H4 (cell line): ENCODE data around the gene FAM13A. TPM values are rescaled to one million over a fixed set of nuclear protein-coding genes. Genes with fewer than 3 reads are reported as not detected.
A peak's percentile ranks its signal among the peaks of the same experiment; 100 is the strongest.
"Not testable (repeated sequence)": the region's sequence is repeated elsewhere in the genome, so short reads cannot be mapped to it uniquely, and the experiment has no call there.

Experiments used
- DNase-seq: peaks from one replicate; pipeline ENCODE4 v3.0.0-alpha.2; 2015; ENCODE audit warnings: low spot score
- total RNA-seq: library from RNA; depleted of rRNA; stranded (reverse); fragments of >200 nt; shearing (Covaris generic); gene quantifications from 2 replicates; pipeline ENCODE4 v1.2.3, GENCODE V29; 2014

FAM13A gene
- total RNA-seq, 1 experiment from 2014 or later, result 17.1 TPM

DNA sequence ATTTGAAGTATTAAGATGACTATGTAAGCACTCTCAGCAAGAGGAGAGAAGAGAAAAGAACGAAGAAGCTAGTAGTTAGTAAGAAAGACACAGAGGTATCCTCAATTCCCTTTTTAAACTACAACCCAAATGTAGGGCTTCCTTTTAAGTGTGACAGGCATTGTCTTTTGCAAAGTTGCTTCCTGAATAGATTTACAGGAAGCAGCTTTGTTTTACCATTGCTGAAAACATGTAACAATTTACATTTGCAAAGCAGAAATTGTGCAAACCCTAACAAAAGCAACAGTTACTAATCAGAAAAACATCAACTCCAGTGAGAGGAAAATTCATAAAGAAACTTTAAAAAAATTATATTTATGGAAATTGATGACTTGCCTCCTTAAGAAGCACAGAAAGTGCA is 96.4 kb downstream of the FAM13A start:
- no peak for DNase-seq

- no peak for DNase-seq
Observed at GRCh38 chr4:88958080-88958479, 98.9 kb downstream of the FAM13A start.

DNA sequence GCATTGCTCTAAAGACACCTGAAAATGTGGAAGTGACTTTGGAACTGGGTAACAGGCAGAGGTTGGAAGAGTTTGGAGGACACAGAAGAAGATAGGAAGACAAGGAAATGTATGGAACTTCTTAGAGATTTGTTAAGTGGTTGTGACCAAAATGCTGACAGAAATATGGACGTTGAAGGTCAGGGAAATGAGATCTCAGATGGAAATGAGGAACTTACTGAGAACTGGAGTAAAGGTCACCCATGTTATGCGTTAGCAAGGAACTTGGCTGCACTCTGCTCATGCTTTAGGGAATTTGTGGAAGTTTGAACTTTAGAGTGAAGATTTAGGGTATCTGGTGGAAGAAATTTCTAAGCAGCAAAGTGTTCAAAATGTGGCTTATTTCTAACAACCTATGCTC is 99.4 kb downstream of the FAM13A start:
- no peak for DNase-seq

DNA sequence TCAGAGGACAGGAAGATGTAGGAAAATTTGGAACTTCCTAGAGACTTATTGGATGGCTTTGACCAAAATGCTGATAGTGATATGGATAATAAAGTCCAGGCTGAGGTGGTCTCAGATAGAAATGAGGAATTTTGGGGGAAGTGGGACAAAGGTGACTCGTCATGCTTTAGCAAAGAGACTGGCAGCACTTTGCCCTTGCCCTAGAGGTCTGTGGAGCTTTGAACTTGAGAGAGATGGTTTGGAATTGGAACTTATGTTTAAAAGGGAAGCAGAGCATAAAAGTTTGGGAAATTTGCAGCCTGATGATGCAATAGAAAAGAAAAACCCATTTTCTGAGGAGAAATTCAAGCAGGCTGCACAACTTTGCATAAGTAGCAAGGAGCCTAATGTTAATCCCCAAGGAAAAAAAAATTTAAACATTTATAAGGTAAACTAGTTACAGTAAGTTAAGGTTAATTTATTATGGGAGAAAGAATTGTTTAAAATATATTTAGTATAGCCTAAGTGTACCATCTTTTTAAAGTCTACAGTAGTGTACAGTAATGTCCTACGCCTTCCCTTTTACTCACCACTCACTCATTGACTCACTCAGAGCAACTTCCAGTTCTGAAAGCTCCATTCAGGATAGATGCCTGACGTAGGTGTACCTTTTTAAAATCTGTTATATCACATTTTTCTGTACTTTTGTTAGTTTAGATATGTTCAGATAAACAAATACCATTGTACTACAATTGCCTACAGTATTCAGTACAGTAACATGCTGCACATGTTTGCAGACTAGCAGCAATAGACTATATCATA is 101.2 kb downstream of the FAM13A start:
- no peak for DNase-seq

- DNase-seq, result no peak
Observed at GRCh38 chr4:88953400-88953799, 103.6 kb downstream of the FAM13A start.

- no peak for DNase-seq
Observed at GRCh38 chr4:88952081-88952480, 104.9 kb downstream of the FAM13A start.

GRCh38 chr4:88949605-88950004 is 107.4 kb downstream of the FAM13A start:
- DNase-seq, result no peak

DNA sequence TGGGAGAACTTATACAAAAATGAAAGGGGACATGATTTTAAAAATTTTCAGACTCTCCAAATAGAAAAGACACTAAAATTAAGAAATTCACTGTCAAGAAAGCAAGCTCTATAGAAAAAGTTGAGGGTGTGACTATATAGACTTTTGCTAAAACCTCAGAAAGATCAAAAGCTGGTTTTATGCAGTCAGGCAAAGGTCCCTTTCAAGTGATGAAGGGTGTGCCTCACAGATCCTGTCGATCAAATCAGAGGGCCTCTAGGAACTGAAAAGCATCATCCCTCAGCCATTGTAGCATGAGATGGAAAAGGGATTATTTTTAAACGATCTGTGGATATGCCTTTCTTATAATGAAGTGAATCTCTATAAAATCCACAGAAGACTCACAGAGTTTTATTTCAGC is 116.5 kb downstream of the FAM13A start:
- no peak for DNase-seq

- no peak for DNase-seq
Observed at GRCh38 chr4:88939697-88940096, 117.3 kb downstream of the FAM13A start.

DNA sequence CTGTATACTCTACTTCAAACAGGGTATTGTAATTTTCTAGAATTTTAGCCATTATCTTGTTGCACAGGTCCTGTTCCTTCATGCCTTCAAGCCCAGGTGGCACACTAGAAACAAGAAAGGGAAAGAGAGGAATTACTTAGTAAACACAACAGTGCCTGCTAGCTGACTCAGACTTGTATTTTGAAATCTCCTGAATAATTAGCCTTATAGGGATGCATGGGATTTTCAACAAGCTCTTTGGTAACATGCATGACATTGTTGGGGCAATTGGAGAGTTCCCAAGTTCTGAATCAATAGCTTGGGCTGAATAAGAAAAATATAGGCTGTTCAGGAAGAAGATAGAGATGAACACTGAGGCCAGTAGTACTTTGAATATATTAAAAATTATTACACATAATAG is 118.8 kb downstream of the FAM13A start:
- DNase-seq, result peak; percentile 70

GRCh38 chr4:88937081-88937480 is 119.9 kb downstream of the FAM13A start:
- DNase-seq, result no peak

- no peak for DNase-seq
Observed at GRCh38 chr4:88933414-88934160, 123.4 kb downstream of the FAM13A start.

DNA sequence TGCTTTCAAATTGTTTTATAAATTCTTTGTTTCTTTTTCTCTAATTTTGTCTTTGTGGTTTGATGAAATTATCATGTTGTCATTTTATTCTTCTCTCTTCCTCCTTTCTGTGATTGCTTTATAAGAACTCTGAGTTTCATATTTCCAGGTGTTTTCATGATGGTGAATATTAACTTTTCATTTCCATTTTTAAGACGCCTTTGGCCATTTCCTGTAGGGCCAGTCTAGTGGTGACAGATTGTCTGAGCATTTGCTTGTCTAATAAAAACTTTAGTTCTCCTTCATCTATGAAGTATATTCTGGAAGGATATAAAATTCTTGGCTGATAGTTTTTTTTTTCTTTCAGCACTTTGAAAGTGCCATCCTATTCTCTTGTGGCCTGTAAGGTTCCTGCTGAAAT is 128.1 kb downstream of the FAM13A start:
- no peak for DNase-seq

- DNase-seq, result no peak
Observed at GRCh38 chr4:88927420-88927819, 129.6 kb downstream of the FAM13A start.

DNA sequence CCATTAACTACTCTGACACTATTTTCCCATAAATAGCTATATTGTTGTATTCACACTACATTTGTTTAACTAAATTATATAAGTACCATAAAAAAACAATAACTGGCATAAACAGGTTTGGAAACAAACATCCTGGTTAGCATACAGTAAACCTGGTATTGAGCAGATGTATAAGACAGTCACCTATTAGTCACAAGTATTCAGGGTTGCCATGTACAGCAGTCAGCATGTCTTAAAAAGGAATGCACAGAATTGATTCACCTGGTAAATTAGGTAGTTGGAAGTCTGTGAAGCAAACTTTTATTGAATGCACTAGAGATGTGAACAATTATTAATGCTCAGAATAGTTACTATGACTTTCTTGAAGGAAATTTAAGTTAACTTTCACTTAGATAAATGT is 137.9 kb downstream of the FAM13A start:
- no peak for DNase-seq

DNA sequence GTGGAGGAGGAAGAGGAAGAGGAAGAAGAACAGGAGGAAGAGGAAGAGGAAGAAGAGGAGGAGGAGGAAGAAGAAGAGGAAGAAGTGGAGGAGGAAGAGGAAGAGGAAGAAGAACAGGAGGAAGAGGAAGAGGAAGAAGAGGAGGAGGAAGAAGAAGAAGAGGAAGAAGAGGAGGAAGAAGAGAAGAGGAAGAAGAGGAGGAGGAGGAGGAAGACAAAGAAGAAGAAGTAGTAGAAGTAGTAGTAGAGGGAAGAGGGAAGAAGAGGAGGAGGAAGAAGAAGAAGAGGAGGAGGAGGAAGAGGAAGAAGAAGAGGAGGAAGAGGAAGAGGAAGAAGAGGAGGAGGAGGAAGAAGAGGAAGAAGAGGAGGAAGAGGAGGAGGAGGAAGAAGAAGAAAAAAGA is 143.8 kb downstream of the FAM13A start:
- not testable (repeated sequence) for DNase-seq

GRCh38 chr4:88911246-88912212 is 145.5 kb downstream of the FAM13A start:
- no peak for DNase-seq

GRCh38 chr4:88910101-88910500 is 146.9 kb downstream of the FAM13A start:
- DNase-seq, result no peak

DNA sequence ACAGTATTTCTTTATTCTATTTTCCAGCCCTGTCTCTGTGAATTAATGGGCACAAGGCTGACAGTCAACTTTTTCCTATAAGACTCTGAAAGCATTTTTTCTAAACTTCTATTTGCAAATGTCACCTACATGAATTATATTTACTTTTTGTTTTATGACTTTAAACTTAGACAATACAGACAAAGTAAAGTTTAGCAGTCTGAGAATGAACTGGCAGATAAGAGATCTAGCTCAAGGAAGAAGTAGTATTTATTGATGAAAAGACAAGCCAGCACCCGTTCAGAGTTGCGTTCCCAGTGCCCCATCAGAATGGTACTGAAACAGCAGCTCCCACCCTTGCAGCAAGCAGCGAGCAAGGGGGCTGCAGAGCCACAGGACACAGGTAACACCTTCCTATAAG is 148.5 kb downstream of the FAM13A start:
- no peak for DNase-seq

- DNase-seq, result no peak
Observed at GRCh38 chr4:88908003-88908402, 149.0 kb downstream of the FAM13A start.

DNA sequence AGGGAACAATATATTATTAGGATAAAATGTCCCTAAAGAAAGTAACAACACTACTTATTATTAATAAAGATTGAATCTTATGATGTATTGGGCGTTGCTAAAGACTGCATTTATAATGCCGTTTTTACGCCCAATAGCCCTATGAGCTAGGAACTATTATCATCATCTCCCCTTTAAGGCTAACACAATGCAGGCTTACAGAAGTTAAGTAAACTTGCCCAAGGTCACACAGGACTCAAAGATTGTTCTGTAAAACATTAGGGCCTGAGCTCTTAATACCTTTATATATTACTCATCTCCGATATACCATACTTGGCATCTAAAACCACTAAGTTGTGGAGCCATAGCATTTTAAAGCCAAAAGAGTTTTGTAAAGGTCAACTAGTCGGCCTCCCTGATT is 149.5 kb downstream of the FAM13A start:
- DNase-seq, result no peak

DNA sequence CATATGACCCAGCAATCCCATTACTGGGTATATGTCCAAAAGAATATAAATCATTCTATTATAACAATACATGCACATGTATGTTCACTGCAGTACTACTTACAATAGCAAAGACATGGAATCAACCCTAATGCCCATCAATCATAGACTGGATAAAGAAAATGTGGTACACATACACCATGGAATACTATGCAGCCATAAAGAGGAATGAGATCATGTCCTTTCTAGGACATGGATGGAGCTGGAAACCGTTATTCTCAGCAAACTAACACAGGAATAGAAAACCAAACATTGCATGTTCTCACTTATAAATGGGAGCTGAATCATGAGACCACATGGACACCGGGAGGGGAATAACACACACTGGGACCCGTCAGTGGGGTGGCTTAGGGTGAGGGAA is 152.7 kb downstream of the FAM13A start:
- DNase-seq, result not testable (repeated sequence)
